NCI-H82 treated with DMSO at 0.1 percent for 48 hours (cell line): ENCODE data around the gene ADAT3.

Experiments
- DNase-seq: peaks from one replicate; lab custom pipeline; 2025; ENCODE audit not compliant: unreplicated experiment; lab: John Stamatoyannopoulos, UW

The ADAT3 gene

GRCh38 chr19:1905110-1905862 is at the start of gene ADAT3, which contains the start of gene SCAMP4:
Gene ADAT3, plus strand, starts transcription at chr19:1905399. Its CDS starts 6,649 bp downstream, at chr19:1912048.
Gene SCAMP4, plus strand, starts transcription at chr19:1905399. Its CDS starts 9,621 bp downstream, at chr19:1915020.
- DNase-seq = peak; percentile 85

- no peak for DNase-seq
Measured at GRCh38 chr19:1855828-1856255, 49.4 kb upstream of the ADAT3 start.

- peak; percentile 30 for DNase-seq
Measured at GRCh38 chr19:1856345-1856697, 48.9 kb upstream of the ADAT3 start.

GRCh38 chr19:1856698-1857603 is 48.2 kb upstream of the ADAT3 start:
- no peak for DNase-seq

GRCh38 chr19:1857648-1858326 is 47.4 kb upstream of the ADAT3 start:
- no peak for DNase-seq

GRCh38 chr19:1858412-1859081 is 46.7 kb upstream of the ADAT3 start:
- DNase-seq = no peak

- peak; percentile 89 for DNase-seq
Measured at GRCh38 chr19:1859331-1859781, 45.8 kb upstream of the ADAT3 start.

- DNase-seq = no peak
Measured at GRCh38 chr19:1860042-1860775, 45.0 kb upstream of the ADAT3 start.

- DNase-seq = no peak
Measured at GRCh38 chr19:1860821-1861598, 44.2 kb upstream of the ADAT3 start.

GRCh38 chr19:1861599-1862031 is 43.6 kb upstream of the ADAT3 start:
- DNase-seq = no peak

- no peak for DNase-seq
Measured at GRCh38 chr19:1862068-1862423, 43.2 kb upstream of the ADAT3 start.

GRCh38 chr19:1862424-1863327 is 42.5 kb upstream of the ADAT3 start:
- DNase-seq = no peak

- DNase-seq = no peak
Measured at GRCh38 chr19:1863328-1863637, 41.9 kb upstream of the ADAT3 start, which contains the start of gene KLF16. Gene KLF16, minus strand, starts transcription at chr19:1863579. Its CDS starts 82 bp downstream, at chr19:1863497.

GRCh38 chr19:1863638-1864479 is 41.3 kb upstream of the ADAT3 start:
- DNase-seq = peak; percentile 65

GRCh38 chr19:1864480-1865171 is 40.6 kb upstream of the ADAT3 start:
- DNase-seq = no peak

- DNase-seq = no peak
Measured at GRCh38 chr19:1865172-1866010, 39.8 kb upstream of the ADAT3 start.
